ENCODE results near the gene SLCO2A1.

SLCO2A1 gene

GRCh38 chr3:133880886-133881455, 148.8 kb downstream of the SLCO2A1 start:
- no peak for DNase-seq

- peak; percentile 70 for DNase-seq
Measured at GRCh38 chr3:133880287-133880686, 149.4 kb downstream of the SLCO2A1 start.

- DNase-seq: no peak
Measured at GRCh38 chr3:133878518-133878917, 151.2 kb downstream of the SLCO2A1 start.
